Sigmoid colon (tissue), 7 donors: Measurements from ENCODE around the gene PITHD1. TPM values are rescaled to one million over a fixed set of nuclear protein-coding genes. Genes with fewer than 3 reads are reported as not detected.
A peak's percentile ranks its signal among the peaks of the same experiment; 100 is the strongest.

Experiments used
- DNase-seq: peaks from one replicate; pipeline ENCODE4 v3.0.0-alpha.2; 2019
- H3K27ac ChIP-seq, 4 donors: fragments of 200-600 bp; sonication (generic); one replicate each; pipeline ENCODE4 v1.5.1; 2016 to 2019; ENCODE audit warnings: mild to moderate bottlenecking in 1 of 4
- H3K27me3 ChIP-seq, 3 donors: fragments of 200-600 bp; sonication (generic); one replicate each; pipeline ENCODE4 v1.5.1; 2019; ENCODE audit warnings: mild to moderate bottlenecking in 1 of 3
- H3K36me3 ChIP-seq, 4 donors: fragments of 200-600 bp; sonication (generic); one replicate each; pipeline ENCODE4 v1.5.1; 2016 to 2019
- H3K4me1 ChIP-seq, 4 donors: fragments of 200-600 bp; sonication (generic); one replicate each; pipeline ENCODE4 v1.5.1; 2017 to 2019
- H3K4me3 ChIP-seq, 4 donors: fragments of 200-600 bp; sonication (generic); one replicate each; pipeline ENCODE4 v1.5.1; 2017 to 2019; ENCODE audit warnings: mild to moderate bottlenecking in 2 of 4, moderate library complexity in 1 of 4
- H3K9me3 ChIP-seq, 4 donors: fragments of 200-600 bp in 3 of 4; sonication (generic) in 3 of 4; one replicate each; pipeline versions ENCODE4 v1.5.1 to v1.6.1; 2013 to 2019
- CTCF ChIP-seq, 4 experiments: fragments of 450-650 bp in 3 of 4; fragments of 200-600 bp in 1 of 4; IDR thresholded peaks; one replicate each; pipeline ENCODE4 v1.5.1; 2016 to 2019; ENCODE audit warnings: antibody characterized with exemption in 4 of 4, mild to moderate bottlenecking in 3 of 4, moderate library complexity in 2 of 4
- EP300 ChIP-seq, 4 donors: sonication (generic); formaldehyde crosslinking; IDR thresholded peaks; one replicate each; pipeline ENCODE4 v1.6.1; 2017; ENCODE audit warnings: antibody characterized with exemption in 4 of 4
- POLR2A ChIP-seq, 2 donors: fragments of 450-650 bp; IDR thresholded peaks; one replicate each; pipeline ENCODE4 v1.6.1; 2016; ENCODE audit warnings: antibody characterized with exemption in 2 of 2, mild to moderate bottlenecking in 2 of 2, moderate library complexity in 2 of 2
- POLR2AphosphoS5 ChIP-seq, 4 donors: sonication (generic); formaldehyde crosslinking; IDR thresholded peaks; one replicate each; pipeline ENCODE4 v1.6.1; 2017; ENCODE audit warnings: antibody characterized with exemption in 4 of 4
- WGBS, 2 donors: extraction: QIAGEN DNeasy Blood & Tissue Kit; methylation state at CpG; one replicate each; pipeline ENCODE4 v1.1.7; 2013; 5-methylcytosine and 5-hydroxymethylcytosine counted together
- intact Hi-C: fragments of 100-400 bp; cut with DNase I; formaldehyde crosslinking; loops from one replicate; pipeline ENCODE4 v1.15.1; 2023
- polyA plus RNA-seq, 3 donors: library from polyadenylated mRNA; stranded (reverse); fragments of 200-250 nt; gene quantifications; one replicate each; pipeline ENCODE4 v1.2.3, GENCODE V29; 2013
- total RNA-seq, 4 donors: library from RNA; depleted of rRNA; stranded (reverse); fragments of >200 nt; gene quantifications; one replicate each; pipeline ENCODE4 v1.1.0, GENCODE V29; 2016
- donor health status: healthy with polysubstance abuse.
- donor health status: Bipolar disorder and iron deficiency.
- donor health status: healthy.

The PITHD1 gene
- total and polyA plus RNA-seq, 7 donors, result 41.2 to 78.7 (median 47.9) TPM

- Histone ChIP-seq H3K4me3 (no peak overlapping the region), H3K36me3 (no peaks in the 10 kb centered on the region), H3K27me3 (no peaks in the 10 kb centered on the region), H3K9me3 (no peaks in the 10 kb centered on the region), H3K27ac (no peak overlapping the region), H3K4me1 (peaks cover 0 to 26% (median 24%) of the 10 kb centered on the region in 4 donors)
- intact Hi-C loops, result loop anchor here (5.0 kb wide), 1 partner anchor 49 kb away; the partner anchor contains the start of gene RPL11
- no peak for DNase-seq
- no peak for TF ChIP-seq EP300 (IDR thresholded peaks at IDR 0.05)
- no peak for TF ChIP-seq POLR2AphosphoS5 (IDR thresholded peaks at IDR 0.05)
- TF ChIP-seq POLR2A (IDR thresholded peaks at IDR 0.05), result no peak
- no peak for TF ChIP-seq CTCF (IDR thresholded peaks at IDR 0.05)
- WGBS, 2 donors, result 89 to 92% methylated on average over 5 of the region's 5 CpGs
These were observed 36.6 kb upstream of the PITHD1 start for GRCh38 chr1:23741609-23742008.

GRCh38 chr1:23742670-23743286 is 35.4 kb upstream of the PITHD1 start:
- 5 to 10% methylated on average over 28 of the region's 28 CpGs for WGBS, 2 donors
- peak overlapping the region; percentile 78 to 98 (median 96) for H3K4me3 ChIP-seq
- H3K4me1 ChIP-seq, result peaks cover 0 to 37% (median 24%) of the 10 kb centered on the region in 4 donors
- peak overlapping the region; percentile 93 to 95 (median 94) for H3K27ac ChIP-seq
- intact Hi-C loops, result loop anchor here (5.0 kb wide), 1 partner anchor 50 kb away; the partner anchor contains the start of gene RPL11
- no peaks in the 10 kb centered on the region for H3K36me3 ChIP-seq
- DNase-seq, result peak; percentile 72
- no peaks in the 10 kb centered on the region for H3K27me3 ChIP-seq
- no peaks in the 10 kb centered on the region for H3K9me3 ChIP-seq
- TF ChIP-seq CTCF (IDR thresholded peaks at IDR 0.05), result no peak

GRCh38 chr1:23743287-23744152 is 34.7 kb upstream of the PITHD1 start, which contains the start of gene ELOA:
ELOA (plus strand) TSS chr1:23743471; CDS start chr1:23743504, 33 bp downstream.
- peak; percentile 83 for DNase-seq

GRCh38 chr1:23745515-23745914 is 32.7 kb upstream of the PITHD1 start:
- H3K4me3 ChIP-seq, result no peak overlapping the region
- H3K36me3 ChIP-seq, result peaks cover 0 to 8% (median 3%) of the 10 kb centered on the region in 4 donors
- intact Hi-C loops, result no loop called here
- H3K9me3 ChIP-seq, result no peaks in the 10 kb centered on the region
- 12 to 50% methylated on average over 1 of the region's 1 CpG for WGBS, 2 donors
- H3K27me3 ChIP-seq, result no peaks in the 10 kb centered on the region
- peak in 2 of 4 experiments; percentile 11 to 19 for TF ChIP-seq CTCF (IDR thresholded peaks at IDR 0.05)
- TF ChIP-seq POLR2AphosphoS5 (IDR thresholded peaks at IDR 0.05), result no peak
- no peak for TF ChIP-seq EP300 (IDR thresholded peaks at IDR 0.05)
- no peak overlapping the region for H3K27ac ChIP-seq
- peaks cover 0 to 39% (median 24%) of the 10 kb centered on the region in 4 donors for H3K4me1 ChIP-seq
- no peak for DNase-seq

More at GRCh38 chr1:23743287-23744152, 34.7 kb upstream of the PITHD1 start, which contains the start of gene ELOA:
- H3K27ac ChIP-seq, result peak within 1 kb of the TSS; percentile 93 to 95 (median 94)
- H3K9me3 ChIP-seq, result no peaks in the 10 kb centered on the region
- no peaks in the 10 kb centered on the region for H3K36me3 ChIP-seq
- peak within 1 kb of the TSS; percentile 78 to 98 (median 96) for H3K4me3 ChIP-seq
- intact Hi-C loops, result loop anchor here (5.0 kb wide), 1 partner anchor 51 kb away; the partner anchor contains the start of gene RPL11
- H3K27me3 ChIP-seq, result no peaks in the 10 kb centered on the region
- WGBS, 2 donors, result 0 to 1% methylated on average over 119 of the region's 119 CpGs
- no peak for TF ChIP-seq EP300 (IDR thresholded peaks at IDR 0.05)
- TF ChIP-seq POLR2AphosphoS5 (IDR thresholded peaks at IDR 0.05), result peak; percentile 53 to 85 (median 80)
- no peak for TF ChIP-seq CTCF (IDR thresholded peaks at IDR 0.05)
- peak in 1 of 2 donors; percentile 43 for TF ChIP-seq POLR2A (IDR thresholded peaks at IDR 0.05)
- H3K4me1 ChIP-seq, result peaks cover 0 to 39% (median 24%) of the 10 kb centered on the region in 4 donors
